Measurements from ENCODE around the gene COG2.

The COG2 gene

DNA sequence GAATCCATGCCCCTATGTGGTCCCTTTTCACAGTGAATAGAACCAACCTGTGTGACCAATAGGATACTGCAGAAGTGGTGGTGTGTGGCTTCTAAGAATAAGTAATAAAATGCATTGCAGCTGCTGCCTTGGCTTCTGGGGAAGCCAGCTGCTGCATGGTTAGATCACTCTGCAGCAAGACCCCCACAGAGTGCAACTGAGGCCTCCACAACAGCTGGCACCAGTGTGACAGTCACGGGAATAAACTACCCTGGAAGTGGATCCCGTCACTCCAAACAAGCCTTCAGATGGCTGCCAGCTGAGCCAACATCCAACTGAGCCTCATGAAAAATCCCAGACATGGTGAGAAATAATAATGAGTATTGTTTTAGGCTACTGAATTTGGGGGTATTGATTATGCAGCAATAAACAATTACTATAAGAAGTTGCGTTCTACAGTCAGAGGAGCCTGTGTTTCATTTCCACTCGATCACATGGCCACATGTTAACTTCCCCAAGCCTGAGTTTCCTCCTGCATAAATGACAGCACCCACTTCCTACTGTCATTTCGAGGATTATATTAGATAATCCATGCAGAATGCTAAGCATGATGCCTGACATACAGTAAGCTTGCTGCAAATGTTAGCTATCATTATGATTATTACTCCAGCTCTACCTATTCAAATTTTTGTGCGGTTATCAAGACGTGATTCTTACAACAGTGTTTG is 20.8 kb upstream of the COG2 start:
- H3K4me1 ChIP-seq, result no peaks in the 10 kb centered on the region
- DNase-seq, result no peak
- H3K27me3 ChIP-seq, result peaks cover 0 to 3% of the 10 kb centered on the region in 2 donors
- H3K27ac ChIP-seq, result no peak overlapping the region
- no peaks in the 10 kb centered on the region for H3K36me3 ChIP-seq
- intact Hi-C loops (cut with DNase I; ENCODE audit: low total_unique reads), result no loop called here
- TF ChIP-seq, protein P1, sequence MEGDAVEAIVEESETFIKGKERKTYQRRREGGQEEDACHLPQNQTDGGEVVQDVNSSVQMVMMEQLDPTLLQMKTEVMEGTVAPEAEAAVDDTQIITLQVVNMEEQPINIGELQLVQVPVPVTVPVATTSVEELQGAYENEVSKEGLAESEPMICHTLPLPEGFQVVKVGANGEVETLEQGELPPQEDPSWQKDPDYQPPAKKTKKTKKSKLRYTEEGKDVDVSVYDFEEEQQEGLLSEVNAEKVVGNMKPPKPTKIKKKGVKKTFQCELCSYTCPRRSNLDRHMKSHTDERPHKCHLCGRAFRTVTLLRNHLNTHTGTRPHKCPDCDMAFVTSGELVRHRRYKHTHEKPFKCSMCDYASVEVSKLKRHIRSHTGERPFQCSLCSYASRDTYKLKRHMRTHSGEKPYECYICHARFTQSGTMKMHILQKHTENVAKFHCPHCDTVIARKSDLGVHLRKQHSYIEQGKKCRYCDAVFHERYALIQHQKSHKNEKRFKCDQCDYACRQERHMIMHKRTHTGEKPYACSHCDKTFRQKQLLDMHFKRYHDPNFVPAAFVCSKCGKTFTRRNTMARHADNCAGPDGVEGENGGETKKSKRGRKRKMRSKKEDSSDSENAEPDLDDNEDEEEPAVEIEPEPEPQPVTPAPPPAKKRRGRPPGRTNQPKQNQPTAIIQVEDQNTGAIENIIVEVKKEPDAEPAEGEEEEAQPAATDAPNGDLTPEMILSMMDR (IDR thresholded peaks at IDR 0.05), result no peak
- H3K9me3 ChIP-seq, result no peaks in the 10 kb centered on the region
- H3K4me3 ChIP-seq, result no peak overlapping the region

DNA sequence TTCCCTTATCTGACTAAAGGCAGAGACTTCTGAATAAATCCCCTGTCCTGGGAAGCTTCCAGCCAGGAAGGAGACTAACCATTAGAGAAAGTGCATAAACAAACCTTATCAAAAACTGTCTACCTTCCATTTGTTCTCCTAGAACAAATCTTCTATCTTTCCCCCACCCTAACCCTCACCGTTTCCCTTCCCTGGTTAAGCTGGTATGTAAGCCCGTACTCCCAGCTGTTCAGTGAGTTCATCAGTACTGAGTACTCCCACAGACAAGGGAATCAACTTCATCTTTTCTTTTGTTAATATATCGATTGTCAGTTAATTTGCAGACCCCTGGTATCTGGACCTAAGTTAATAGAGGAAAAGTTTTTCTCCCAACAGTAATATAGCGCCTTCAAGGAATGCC is 20.1 kb upstream of the COG2 start:
- no peak for DNase-seq
- Histone ChIP-seq H3K4me3 (no peak overlapping the region), H3K9me3 (no peaks in the 10 kb centered on the region), H3K27ac (no peak overlapping the region), H3K27me3 (peaks cover 0 to 5% of the 10 kb centered on the region in 2 donors), H3K4me1 (no peaks in the 10 kb centered on the region), H3K36me3 (no peaks in the 10 kb centered on the region)
- TF ChIP-seq, protein P1 (IDR thresholded peaks at IDR 0.05), result no peak
- intact Hi-C loops (cut with DNase I; ENCODE audit: low total_unique reads), result no loop called here

DNA sequence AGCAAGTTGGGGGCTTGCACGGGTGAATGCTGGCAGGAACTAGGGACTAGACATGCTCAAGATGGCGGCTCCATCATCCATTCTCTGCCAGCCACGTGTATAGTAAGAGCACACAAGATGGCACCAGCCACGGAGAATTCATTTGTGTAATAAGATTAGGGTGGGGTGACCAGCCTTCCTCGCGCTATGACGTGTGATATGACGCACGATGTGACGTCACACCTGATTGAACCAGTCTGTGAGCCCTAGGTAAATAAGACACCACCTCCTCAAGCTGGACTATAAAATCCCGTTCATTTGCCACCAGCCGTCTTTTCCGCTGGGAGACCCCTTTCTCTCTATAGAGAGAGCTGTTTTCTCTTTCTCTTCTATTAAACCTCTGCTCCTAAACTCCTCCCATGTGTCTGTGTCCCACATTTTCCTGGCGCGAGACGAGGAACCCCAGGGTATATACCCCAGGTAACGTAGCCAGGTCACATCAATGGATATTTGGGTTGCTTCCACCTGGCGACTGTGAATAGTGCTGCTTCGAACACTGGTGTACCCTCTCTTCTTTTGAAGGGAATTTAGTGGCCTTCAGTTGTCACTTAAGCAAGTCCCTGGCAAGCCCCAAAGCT is 18.1 kb upstream of the COG2 start:
- Histone ChIP-seq H3K27me3 (peaks cover 0 to 6% of the 10 kb centered on the region in 2 donors), H3K9me3 (no peaks in the 10 kb centered on the region), H3K27ac (no peak overlapping the region), H3K4me3 (no peak overlapping the region), H3K36me3 (no peaks in the 10 kb centered on the region), H3K4me1 (no peaks in the 10 kb centered on the region)
- no peak for DNase-seq
- intact Hi-C loops (cut with DNase I; ENCODE audit: low total_unique reads), result no loop called here
- TF ChIP-seq, protein P1 (IDR thresholded peaks at IDR 0.05), result no peak

DNA sequence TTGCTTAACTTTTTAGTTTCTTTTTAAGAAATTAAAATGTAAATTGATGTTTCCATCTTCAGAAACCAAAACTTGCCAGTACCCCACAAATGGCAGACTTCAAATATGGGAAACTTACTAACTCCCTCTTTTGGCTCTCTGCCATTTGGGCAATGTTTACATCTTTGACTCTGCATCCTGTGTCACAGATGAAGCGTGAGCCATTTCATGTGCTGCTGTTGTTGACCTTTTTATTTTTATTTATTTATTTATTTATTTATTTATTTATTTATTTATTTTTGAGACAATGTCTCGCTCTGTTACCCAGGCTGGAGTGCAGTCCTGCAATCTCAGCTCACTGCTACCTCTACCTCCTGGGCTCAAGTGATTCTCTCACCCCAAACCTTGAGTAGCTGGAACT is 16.0 kb upstream of the COG2 start:
- Histone ChIP-seq H3K36me3 (no peaks in the 10 kb centered on the region), H3K4me1 (no peaks in the 10 kb centered on the region)
- intact Hi-C loops (cut with DNase I; ENCODE audit: low total_unique reads), result no loop called here

DNA sequence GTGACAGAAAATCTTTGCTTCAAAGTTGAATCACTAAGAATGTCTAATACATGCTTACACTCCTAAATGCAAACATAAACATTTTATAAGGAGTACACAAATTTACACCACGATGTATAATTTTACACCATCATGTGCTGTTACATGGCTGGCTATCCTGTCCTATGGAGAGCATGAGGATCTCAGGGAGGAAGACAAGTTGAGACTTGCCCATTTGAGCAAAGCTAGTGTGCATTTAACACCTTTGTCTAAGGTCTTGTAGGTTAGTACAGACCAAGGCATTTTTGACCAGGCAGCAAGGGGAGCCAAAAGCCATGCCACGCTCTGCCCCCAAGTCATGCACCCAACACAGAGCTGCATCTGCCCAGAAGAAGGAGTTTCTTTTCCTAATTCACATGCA is 14.5 kb upstream of the COG2 start:
- no peaks in the 10 kb centered on the region for H3K4me1 ChIP-seq
- H3K27ac ChIP-seq, result no peak overlapping the region
- H3K36me3 ChIP-seq, result no peaks in the 10 kb centered on the region
- H3K4me3 ChIP-seq, result no peak overlapping the region
- H3K9me3 ChIP-seq, result no peaks in the 10 kb centered on the region
- intact Hi-C loops (cut with DNase I; ENCODE audit: low total_unique reads), result no loop called here
- no peak for DNase-seq
- H3K27me3 ChIP-seq, result peaks cover 0 to 6% of the 10 kb centered on the region in 2 donors
- TF ChIP-seq, protein P1 (IDR thresholded peaks at IDR 0.05), result no peak

More for the DNA sequence above, 16.0 kb upstream of the COG2 start:
- DNase-seq, result no peak
- TF ChIP-seq, protein P1 (IDR thresholded peaks at IDR 0.05), result no peak
- Histone ChIP-seq H3K27me3 (peaks cover 0 to 6% of the 10 kb centered on the region in 2 donors), H3K9me3 (no peaks in the 10 kb centered on the region), H3K27ac (no peak overlapping the region), H3K4me3 (no peak overlapping the region)
